ENCODE results near the gene SCGB3A2.
"Not testable (repeated sequence)": the region's sequence is repeated elsewhere in the genome, so short reads cannot be mapped to it uniquely, and the experiment has no call there.

Gene SCGB3A2

DNA sequence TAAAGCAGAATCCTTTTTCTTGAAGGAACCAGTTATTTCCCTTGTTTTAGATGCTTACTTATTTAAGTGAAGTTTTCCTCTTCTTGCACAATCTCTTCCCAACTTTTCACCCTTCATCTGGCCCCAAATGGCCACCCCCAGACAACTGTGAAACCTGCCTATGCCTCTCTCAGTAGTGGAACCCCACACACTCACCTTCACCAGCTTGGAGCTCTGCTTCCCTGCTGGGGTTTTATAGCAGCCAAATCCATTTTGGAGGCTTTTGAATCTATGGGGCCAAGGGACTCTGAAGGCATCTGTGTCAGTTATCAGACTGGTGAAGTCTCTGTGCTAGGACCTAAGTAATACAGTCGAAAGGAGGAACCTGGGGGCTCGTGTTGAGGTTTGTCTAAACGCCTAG is 24.2 kb upstream of the SCGB3A2 start:
- no peak overlapping the region for H3K27ac ChIP-seq (ENCODE audit: low read depth, low read length)
- no peak overlapping the region for H3K4me3 ChIP-seq (ENCODE audit: low read length)
- H3K9ac ChIP-seq (ENCODE audit: low read length), result no peak overlapping the region
- H3K4me1 ChIP-seq (ENCODE audit: control insufficient read depth, insufficient read depth, low read length), result no peaks in the 10 kb centered on the region
- H3K27me3 ChIP-seq (ENCODE audit: control insufficient read depth, insufficient read depth, low read length), result no peaks in the 10 kb centered on the region
- H3K36me3 ChIP-seq (ENCODE audit: control insufficient read depth, insufficient read depth, low read length), result no peaks in the 10 kb centered on the region

DNA sequence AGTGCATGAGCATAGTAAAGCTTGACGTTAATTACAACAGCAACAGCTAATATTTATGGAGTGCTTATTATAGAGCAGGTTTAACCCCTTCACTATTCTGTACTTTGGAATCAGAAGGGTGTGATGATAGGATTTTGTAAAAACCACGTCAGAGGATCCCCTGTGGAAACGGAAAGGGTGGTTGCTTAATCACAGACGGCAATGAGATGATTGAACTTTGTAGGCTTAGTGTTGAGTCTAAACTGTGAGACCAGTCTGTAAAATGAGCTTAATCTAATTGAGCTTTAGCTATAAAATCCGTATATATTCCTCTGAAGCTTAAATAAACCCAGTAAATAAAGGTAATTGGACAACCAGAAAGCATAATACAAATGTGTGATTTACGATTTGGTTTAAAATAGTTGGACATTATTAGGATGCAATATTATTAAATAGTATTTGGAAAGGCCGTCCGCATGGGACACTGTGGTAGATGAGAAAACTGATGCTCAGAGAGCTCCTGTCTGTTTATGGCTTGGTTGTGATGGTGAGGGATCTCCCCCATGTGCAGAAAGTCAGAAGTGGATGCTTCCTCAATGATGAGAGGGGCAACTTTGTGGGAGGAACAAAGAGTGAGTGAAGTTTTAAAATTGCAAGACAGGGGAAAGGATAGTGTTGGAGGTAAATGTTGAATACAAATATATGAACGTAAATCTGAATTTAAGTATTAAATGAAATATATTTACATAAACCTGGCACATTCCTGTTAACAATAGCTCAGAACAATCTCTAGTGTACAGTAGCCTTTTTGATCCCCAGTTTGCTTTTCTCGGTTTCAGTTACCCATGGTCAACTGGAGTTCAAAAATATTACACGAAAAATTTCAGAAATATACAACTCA is 23.4 kb upstream of the SCGB3A2 start:
- no peaks in the 10 kb centered on the region for H3K27me3 ChIP-seq (ENCODE audit: control insufficient read depth, insufficient read depth, low read length)
- H3K9ac ChIP-seq (ENCODE audit: low read length), result no peak overlapping the region
- no peak overlapping the region for H3K4me3 ChIP-seq (ENCODE audit: low read length)
- H3K27ac ChIP-seq (ENCODE audit: low read depth, low read length), result no peak overlapping the region
- H3K4me1 ChIP-seq (ENCODE audit: control insufficient read depth, insufficient read depth, low read length), result no peaks in the 10 kb centered on the region
- H3K36me3 ChIP-seq (ENCODE audit: control insufficient read depth, insufficient read depth, low read length), result no peaks in the 10 kb centered on the region

DNA sequence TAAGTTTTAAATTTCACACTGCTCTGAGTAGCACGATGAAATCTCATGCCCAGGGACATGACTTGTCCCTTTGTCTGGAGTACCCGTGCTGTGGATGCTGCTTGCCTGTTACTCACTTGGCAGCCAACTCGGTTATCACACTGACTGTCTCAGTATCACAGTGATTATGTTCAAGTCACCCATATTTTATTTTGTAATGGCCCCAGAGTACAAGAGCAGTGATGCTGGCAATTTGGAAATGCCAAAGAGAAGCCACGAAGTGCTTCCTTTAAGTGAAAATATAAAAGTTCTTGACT is 22.8 kb upstream of the SCGB3A2 start:
- Histone ChIP-seq H3K4me3 (ENCODE audit: low read length) (no peak overlapping the region), H3K9ac (ENCODE audit: low read length) (no peak overlapping the region), H3K4me1 (ENCODE audit: control insufficient read depth, insufficient read depth, low read length) (no peaks in the 10 kb centered on the region), H3K27ac (ENCODE audit: low read depth, low read length) (no peak overlapping the region), H3K27me3 (ENCODE audit: control insufficient read depth, insufficient read depth, low read length) (no peaks in the 10 kb centered on the region), H3K36me3 (ENCODE audit: control insufficient read depth, insufficient read depth, low read length) (no peaks in the 10 kb centered on the region)

DNA sequence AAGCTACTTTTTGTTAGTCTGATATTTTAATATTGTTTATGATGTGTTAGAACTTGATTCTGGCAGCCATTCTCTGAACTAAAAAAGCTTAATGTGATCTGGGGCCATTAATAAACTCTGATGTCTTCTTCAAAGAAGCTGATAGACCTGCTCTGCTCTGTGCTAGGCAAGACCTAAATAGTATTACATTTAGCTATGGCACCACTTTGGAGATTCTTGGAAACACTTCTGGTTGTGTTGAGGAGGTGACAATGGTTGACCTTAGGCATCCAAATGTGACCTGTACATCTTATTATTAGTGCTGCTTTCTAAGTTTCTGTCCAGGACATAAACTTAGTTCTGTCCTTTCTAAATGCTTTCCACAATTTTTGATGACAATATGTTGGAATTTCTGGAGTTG is 21.7 kb upstream of the SCGB3A2 start:
- Histone ChIP-seq H3K27ac (ENCODE audit: low read depth, low read length) (no peak overlapping the region), H3K9ac (ENCODE audit: low read length) (no peak overlapping the region), H3K4me1 (ENCODE audit: control insufficient read depth, insufficient read depth, low read length) (no peaks in the 10 kb centered on the region), H3K36me3 (ENCODE audit: control insufficient read depth, insufficient read depth, low read length) (no peaks in the 10 kb centered on the region), H3K4me3 (ENCODE audit: low read length) (no peak overlapping the region), H3K27me3 (ENCODE audit: control insufficient read depth, insufficient read depth, low read length) (no peaks in the 10 kb centered on the region)

DNA sequence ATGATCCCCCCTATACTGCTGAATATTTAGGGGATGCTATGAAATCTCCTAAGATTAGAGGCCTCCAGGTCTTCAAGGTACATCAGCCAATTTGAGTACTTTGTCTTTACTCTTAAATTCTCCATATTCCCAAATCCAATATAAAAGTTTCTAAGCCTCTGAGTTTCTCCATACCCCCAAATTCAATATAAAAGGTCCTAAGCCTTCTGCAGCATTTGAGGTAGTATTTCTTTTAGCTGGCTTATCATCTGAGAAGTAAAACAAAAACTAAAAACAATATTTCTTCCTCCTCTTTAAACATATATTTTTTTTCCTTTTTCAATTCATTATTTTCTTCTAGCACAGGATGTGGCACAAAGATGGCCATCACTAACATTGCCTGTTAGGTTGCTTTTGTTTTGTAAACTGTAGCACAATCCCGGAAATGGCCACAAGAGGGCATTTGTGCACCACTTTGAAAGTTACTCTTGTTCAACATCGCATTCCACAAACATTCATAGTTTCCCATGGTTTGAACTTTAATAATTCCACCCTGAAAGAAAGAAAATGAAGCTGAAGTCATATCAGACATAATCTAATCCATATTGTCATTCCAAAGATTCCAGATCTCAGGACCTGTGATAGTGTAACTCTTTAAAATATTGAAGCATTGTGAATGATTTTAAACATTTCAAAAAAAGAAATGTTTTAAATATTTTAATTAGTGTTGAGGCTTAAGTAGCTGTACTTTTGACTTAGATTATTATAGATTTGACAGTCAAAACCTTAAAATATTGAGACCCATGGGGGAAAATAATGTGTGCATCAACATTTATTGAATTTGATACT is 21.0 kb upstream of the SCGB3A2 start:
- H3K4me3 ChIP-seq (ENCODE audit: low read length), result no peak overlapping the region
- no peaks in the 10 kb centered on the region for H3K4me1 ChIP-seq (ENCODE audit: control insufficient read depth, insufficient read depth, low read length)
- H3K9ac ChIP-seq (ENCODE audit: low read length), result no peak overlapping the region
- no peaks in the 10 kb centered on the region for H3K36me3 ChIP-seq (ENCODE audit: control insufficient read depth, insufficient read depth, low read length)
- no peak overlapping the region for H3K27ac ChIP-seq (ENCODE audit: low read depth, low read length)
- no peaks in the 10 kb centered on the region for H3K27me3 ChIP-seq (ENCODE audit: control insufficient read depth, insufficient read depth, low read length)

DNA sequence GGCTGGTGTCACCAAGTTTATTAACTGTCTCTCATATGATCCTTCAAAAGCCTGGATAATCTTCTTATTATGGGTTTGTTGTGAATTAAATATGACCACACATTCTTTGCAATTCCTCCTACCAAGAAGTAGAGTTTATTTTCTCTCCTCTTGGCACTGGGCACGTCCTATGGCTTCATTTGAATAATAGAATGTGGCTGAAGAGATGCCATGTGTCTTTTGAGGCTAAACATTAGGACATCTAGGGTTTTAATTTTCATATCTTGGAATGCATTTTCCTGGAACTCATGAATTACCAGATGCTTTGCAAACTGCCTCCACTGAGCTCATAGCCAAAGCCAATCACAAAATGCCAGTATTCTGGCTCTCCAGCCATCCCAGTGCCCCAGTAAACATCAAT is 19.9 kb upstream of the SCGB3A2 start:
- no peaks in the 10 kb centered on the region for H3K4me1 ChIP-seq (ENCODE audit: control insufficient read depth, insufficient read depth, low read length)
- no peak overlapping the region for H3K4me3 ChIP-seq (ENCODE audit: low read length)
- no peaks in the 10 kb centered on the region for H3K36me3 ChIP-seq (ENCODE audit: control insufficient read depth, insufficient read depth, low read length)
- no peak overlapping the region for H3K9ac ChIP-seq (ENCODE audit: low read length)
- H3K27me3 ChIP-seq (ENCODE audit: control insufficient read depth, insufficient read depth, low read length), result no peaks in the 10 kb centered on the region
- H3K27ac ChIP-seq (ENCODE audit: low read depth, low read length), result no peak overlapping the region

DNA sequence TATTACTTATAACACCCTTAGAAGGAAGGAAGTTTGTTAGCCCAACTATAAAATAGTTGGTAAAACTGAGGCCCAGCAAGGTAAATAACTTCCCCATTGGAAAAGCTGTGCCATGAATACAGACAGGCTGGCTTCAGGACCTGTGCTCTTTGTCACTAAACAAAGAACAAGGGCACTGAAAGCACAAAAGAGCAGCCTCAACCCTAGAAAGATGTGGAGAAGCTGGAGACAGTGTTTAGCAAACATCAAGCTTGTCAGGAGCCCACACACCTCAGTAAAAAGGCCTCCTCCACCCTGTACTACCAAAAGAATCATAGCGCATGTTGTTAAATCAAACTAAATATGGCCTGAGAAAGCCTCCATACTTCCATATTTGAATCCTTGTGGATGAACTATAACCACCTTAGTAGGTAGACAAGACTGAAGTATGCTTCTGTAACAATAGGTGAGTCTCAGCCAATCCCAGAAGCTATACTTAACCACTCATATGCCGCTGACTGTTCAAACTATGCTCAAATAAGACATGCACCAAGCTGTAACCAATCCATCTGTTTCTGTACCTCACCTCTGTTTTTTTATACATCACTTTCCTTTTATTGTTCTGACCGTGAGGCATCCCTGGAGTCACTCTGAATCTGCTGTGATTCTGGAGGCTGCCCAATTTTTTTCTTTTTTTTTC is 18.4 kb upstream of the SCGB3A2 start:
- Histone ChIP-seq H3K4me3 (ENCODE audit: low read length) (no peak overlapping the region), H3K27ac (ENCODE audit: low read depth, low read length) (no peak overlapping the region), H3K9ac (ENCODE audit: low read length) (no peak overlapping the region), H3K4me1 (ENCODE audit: control insufficient read depth, insufficient read depth, low read length) (no peaks in the 10 kb centered on the region), H3K36me3 (ENCODE audit: control insufficient read depth, insufficient read depth, low read length) (no peaks in the 10 kb centered on the region), H3K27me3 (ENCODE audit: control insufficient read depth, insufficient read depth, low read length) (no peaks in the 10 kb centered on the region)

DNA sequence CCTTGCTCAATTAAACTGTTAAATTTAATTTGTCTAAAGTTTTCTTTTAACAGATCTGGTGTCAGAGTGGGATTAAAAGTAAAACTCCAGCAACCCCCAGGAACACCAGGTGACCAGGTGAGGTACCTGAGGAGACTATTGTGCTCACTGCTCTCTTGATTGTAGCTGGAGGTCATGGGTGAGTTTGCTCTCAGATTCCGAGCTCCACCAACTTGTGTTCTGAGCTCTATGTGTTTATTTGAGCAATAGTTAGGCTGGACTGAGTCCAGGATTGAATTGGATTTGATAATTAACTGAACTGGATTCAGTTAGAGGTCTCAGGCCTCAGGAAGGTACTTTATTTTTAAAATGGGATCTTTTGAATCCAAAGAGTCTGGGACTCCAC is 17.9 kb upstream of the SCGB3A2 start:
- no peaks in the 10 kb centered on the region for H3K36me3 ChIP-seq (ENCODE audit: control insufficient read depth, insufficient read depth, low read length)

DNA sequence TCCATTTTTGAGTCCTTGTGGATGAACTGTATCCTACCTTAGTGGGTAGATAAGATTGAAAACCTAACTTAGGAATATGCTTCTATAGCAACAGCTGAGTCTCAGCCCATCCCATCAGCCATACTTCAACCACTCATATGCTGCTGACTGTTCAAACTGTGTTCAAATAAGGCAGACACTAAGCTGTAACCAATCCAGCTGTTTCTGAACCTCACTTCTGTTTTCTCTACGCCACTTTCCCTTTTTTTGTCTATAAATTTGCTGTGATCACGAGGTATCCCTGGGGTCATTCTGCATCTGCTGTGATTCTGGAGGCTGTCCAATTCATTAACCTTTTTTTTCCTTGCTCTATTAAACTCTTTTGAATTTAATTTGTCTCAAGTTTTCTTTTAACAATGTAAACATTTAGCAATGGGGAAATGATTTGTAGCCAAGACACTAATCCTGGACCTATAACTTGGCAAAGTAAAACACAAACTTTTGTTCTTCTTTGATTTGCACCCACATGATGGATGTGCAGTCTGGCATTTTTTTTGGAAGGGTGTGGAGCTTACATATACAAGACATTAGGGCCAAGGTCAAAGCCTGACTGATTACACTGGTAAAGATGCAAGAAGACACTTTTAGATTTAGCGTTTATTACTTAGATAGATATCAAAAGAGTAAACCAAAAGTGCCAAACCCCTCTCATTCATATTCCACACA is 14.9 kb upstream of the SCGB3A2 start:
- Histone ChIP-seq H3K4me3 (ENCODE audit: low read length) (no peak overlapping the region), H3K9ac (ENCODE audit: low read length) (no peak overlapping the region), H3K36me3 (ENCODE audit: control insufficient read depth, insufficient read depth, low read length) (no peaks in the 10 kb centered on the region), H3K27me3 (ENCODE audit: control insufficient read depth, insufficient read depth, low read length) (no peaks in the 10 kb centered on the region), H3K4me1 (ENCODE audit: control insufficient read depth, insufficient read depth, low read length) (no peaks in the 10 kb centered on the region), H3K27ac (ENCODE audit: low read depth, low read length) (no peak overlapping the region)

More for the DNA sequence above, 17.9 kb upstream of the SCGB3A2 start:
- Histone ChIP-seq H3K4me3 (ENCODE audit: low read length) (no peak overlapping the region), H3K4me1 (ENCODE audit: control insufficient read depth, insufficient read depth, low read length) (no peaks in the 10 kb centered on the region), H3K27me3 (ENCODE audit: control insufficient read depth, insufficient read depth, low read length) (no peaks in the 10 kb centered on the region), H3K27ac (ENCODE audit: low read depth, low read length) (no peak overlapping the region), H3K9ac (ENCODE audit: low read length) (no peak overlapping the region)

DNA sequence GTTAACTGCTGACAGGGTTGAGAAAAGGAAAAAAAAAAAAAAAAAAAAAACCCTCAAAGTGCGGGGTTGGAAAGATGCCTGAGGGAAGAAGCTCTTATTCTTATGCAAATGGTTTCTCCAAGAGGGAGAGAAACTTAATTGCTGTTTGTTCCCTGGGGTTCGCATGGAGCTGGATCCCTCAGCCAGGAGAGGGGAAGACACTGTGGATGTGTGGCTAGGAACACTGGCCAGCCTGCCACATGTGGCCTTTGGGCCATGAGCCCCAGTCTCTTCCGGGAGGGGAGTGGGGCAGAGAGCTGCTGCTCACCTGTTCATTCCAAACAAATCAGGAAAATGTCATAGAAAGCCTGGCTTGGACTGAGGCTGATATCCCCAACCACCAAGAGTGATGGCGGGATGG is 9.4 kb upstream of the SCGB3A2 start:
- Histone ChIP-seq H3K36me3 (ENCODE audit: control insufficient read depth, insufficient read depth, low read length) (no peaks in the 10 kb centered on the region), H3K27ac (ENCODE audit: low read depth, low read length) (no peak overlapping the region), H3K4me1 (ENCODE audit: control insufficient read depth, insufficient read depth, low read length) (no peaks in the 10 kb centered on the region), H3K27me3 (ENCODE audit: control insufficient read depth, insufficient read depth, low read length) (no peaks in the 10 kb centered on the region), H3K4me3 (ENCODE audit: low read length) (no peak overlapping the region), H3K9ac (ENCODE audit: low read length) (no peak overlapping the region)

DNA sequence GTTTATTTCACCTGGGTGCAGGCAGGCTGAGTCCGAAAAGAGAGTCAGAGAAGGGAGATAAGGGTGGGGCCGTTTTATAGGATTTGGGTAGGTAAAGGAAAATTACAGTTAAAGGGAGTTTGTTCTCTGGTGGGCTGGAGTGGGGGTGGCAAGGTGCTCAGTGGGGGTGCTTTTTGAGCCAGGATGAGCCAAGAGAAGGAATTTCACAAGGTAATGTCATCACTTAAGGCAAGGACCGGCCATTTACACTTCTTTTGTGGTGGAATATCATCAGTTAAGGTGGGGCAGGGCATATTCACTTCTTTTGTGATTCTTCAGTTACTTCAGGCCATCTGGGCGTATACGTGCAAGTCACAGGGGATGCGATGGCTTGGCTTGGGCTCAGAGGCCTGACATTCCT is 8.6 kb upstream of the SCGB3A2 start:
- not testable (repeated sequence) for H3K9ac ChIP-seq (ENCODE audit: low read length); H3K4me1 ChIP-seq (ENCODE audit: control insufficient read depth, insufficient read depth, low read length); H3K27me3 ChIP-seq (ENCODE audit: control insufficient read depth, insufficient read depth, low read length); H3K27ac ChIP-seq (ENCODE audit: low read depth, low read length); H3K4me3 ChIP-seq (ENCODE audit: low read length); H3K36me3 ChIP-seq (ENCODE audit: control insufficient read depth, insufficient read depth, low read length)

DNA sequence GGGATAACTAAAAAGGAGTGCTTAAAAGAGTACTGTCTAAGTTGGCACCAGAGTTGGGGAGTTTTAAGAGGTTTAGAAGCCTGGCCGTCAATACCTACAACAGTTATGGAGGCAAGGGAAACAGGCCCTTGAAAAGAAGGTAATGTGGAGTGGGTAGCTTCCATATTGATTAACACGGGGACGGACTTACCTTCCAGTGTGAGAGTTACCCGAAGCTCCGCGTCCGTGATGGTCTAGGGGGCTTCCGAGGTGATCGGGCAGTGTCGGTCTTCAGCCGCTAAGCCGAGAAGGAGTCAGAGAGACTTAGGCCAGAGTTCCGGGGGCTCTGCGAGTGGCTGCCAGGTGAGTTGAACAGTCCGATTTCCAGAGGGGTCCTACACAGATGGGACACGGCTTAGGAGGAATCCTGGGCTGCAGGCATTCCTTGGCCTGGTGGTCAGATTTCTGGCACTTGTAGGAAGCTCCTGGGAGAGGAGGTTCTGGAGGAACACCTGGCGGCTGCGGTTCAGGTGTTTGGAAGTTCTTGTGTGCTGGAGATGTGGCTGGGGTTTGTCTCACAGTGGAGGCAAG is 6.4 kb upstream of the SCGB3A2 start:
- not testable (repeated sequence) for H3K27ac ChIP-seq (ENCODE audit: low read depth, low read length); H3K4me3 ChIP-seq (ENCODE audit: low read length); H3K36me3 ChIP-seq (ENCODE audit: control insufficient read depth, insufficient read depth, low read length); H3K9ac ChIP-seq (ENCODE audit: low read length); H3K4me1 ChIP-seq (ENCODE audit: control insufficient read depth, insufficient read depth, low read length); H3K27me3 ChIP-seq (ENCODE audit: control insufficient read depth, insufficient read depth, low read length)

Measured in rectal smooth muscle tissue (tissue), 1 donor.